ENCODE results near the gene OAF.
A peak's percentile ranks its signal among the peaks of the same experiment; 100 is the strongest.

Gene OAF

GRCh38 chr11:120207512-120207911 lies 3.3 kb upstream of the OAF start:
- no peaks in the 10 kb centered on the region for H3K36me3 Mint-ChIP-seq (ENCODE audit: low read depth)
- no peak overlapping the region for H3K4me3 Mint-ChIP-seq
- H3K27me3 Mint-ChIP-seq, result peaks cover 27% of the 10 kb centered on the region
- H3K4me1 Mint-ChIP-seq (ENCODE audit: low read depth), result peaks cover 14% of the 10 kb centered on the region
- no peaks in the 10 kb centered on the region for H3K9me3 Mint-ChIP-seq
- H3K27ac Mint-ChIP-seq, result no peak overlapping the region

DNA sequence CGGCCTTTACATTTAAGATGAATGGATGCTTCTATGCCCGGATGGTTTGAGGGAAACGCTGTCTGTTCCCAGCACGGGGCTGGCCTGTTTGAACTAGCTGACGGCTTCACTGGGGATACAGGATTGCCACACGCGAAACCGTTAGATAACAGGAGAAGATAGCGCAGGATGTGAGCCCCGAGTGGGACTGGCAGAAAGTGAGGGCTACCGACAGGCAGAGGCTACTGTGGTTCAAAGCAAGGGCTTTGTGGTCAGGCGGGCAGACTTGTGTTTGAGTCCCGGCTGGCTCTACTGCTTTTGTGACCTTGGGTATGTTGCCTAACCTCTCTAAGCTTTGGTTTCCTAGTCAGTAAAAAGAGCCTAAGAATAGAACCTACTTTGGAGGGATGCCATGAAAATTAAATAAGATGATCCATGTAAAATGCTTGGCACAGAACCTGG lies 2.8 kb upstream of the OAF start:
- no peak overlapping the region for H3K27ac Mint-ChIP-seq
- peaks cover 24% of the 10 kb centered on the region for H3K27me3 Mint-ChIP-seq
- no peak overlapping the region for H3K4me3 Mint-ChIP-seq
- H3K4me1 Mint-ChIP-seq (ENCODE audit: low read depth), result peaks cover 14% of the 10 kb centered on the region
- H3K36me3 Mint-ChIP-seq (ENCODE audit: low read depth), result no peaks in the 10 kb centered on the region
- H3K9me3 Mint-ChIP-seq, result no peaks in the 10 kb centered on the region

- Mint-ChIP-seq H3K36me3 (ENCODE audit: low read depth) (no peaks in the 10 kb centered on the region), H3K9me3 (no peaks in the 10 kb centered on the region), H3K4me1 (ENCODE audit: low read depth) (peaks cover 14% of the 10 kb centered on the region), H3K27me3 (peaks cover 22% of the 10 kb centered on the region), H3K4me3 (no peak overlapping the region), H3K27ac (no peak overlapping the region)
Measured at GRCh38 chr11:120208777-120209176, 2.1 kb upstream of the OAF start.

- no peaks in the 10 kb centered on the region for H3K9me3 Mint-ChIP-seq
- peaks cover 14% of the 10 kb centered on the region for H3K4me1 Mint-ChIP-seq (ENCODE audit: low read depth)
- H3K27me3 Mint-ChIP-seq, result peaks cover 22% of the 10 kb centered on the region
- H3K36me3 Mint-ChIP-seq (ENCODE audit: low read depth), result no peaks in the 10 kb centered on the region
- H3K4me3 Mint-ChIP-seq, result peak overlapping the region; percentile 78
- H3K27ac Mint-ChIP-seq, result peak overlapping the region; percentile 62
Measured at GRCh38 chr11:120209746-120210625, 846 bp upstream of the OAF start.

- peaks cover 14% of the 10 kb centered on the region for H3K4me1 Mint-ChIP-seq (ENCODE audit: low read depth)
- peak overlapping the region; percentile 86 for H3K4me3 Mint-ChIP-seq
- H3K36me3 Mint-ChIP-seq (ENCODE audit: low read depth), result no peaks in the 10 kb centered on the region
- no peaks in the 10 kb centered on the region for H3K9me3 Mint-ChIP-seq
- peak overlapping the region; percentile 84 for H3K27ac Mint-ChIP-seq
- H3K27me3 Mint-ChIP-seq, result peaks cover 22% of the 10 kb centered on the region
Measured at GRCh38 chr11:120211522-120212258, 858 bp downstream of the OAF start.

DNA sequence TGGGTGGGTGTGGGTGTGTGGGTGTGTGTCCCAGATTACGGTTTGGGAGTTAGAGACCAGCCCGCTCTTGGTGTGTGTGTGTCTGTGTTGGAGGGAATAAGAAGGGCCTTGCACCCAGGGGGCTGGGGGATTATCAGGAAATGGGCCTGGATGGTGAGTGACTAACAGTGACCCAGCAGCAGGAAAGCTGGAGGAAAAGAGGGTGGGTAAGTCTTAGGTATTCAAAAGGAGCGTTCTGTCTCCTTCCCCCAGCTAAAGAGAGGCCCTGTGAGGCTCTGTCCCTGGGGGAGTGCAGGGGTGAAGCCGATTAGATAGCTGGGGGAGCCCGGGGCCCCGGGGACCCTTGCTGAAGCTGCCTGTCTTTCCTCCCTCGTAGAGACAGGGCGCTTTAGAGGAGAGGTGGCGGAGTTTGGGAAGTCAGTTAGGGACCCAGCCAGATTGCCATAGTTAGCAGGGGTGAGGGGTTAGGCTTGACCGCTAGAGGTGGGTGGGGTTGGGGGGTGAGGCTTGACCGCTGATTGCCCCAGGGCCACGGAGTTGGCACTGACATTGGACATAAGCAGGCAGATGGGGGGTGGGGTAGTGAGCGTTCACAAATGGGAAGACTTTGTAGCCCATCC lies 1.5 kb downstream of the OAF start:
- Mint-ChIP-seq H3K4me1 (ENCODE audit: low read depth) (peaks cover 14% of the 10 kb centered on the region), H3K27me3 (peaks cover 22% of the 10 kb centered on the region), H3K9me3 (no peaks in the 10 kb centered on the region), H3K36me3 (ENCODE audit: low read depth) (no peaks in the 10 kb centered on the region), H3K27ac (no peak overlapping the region), H3K4me3 (peak overlapping the region; percentile 36)

DNA sequence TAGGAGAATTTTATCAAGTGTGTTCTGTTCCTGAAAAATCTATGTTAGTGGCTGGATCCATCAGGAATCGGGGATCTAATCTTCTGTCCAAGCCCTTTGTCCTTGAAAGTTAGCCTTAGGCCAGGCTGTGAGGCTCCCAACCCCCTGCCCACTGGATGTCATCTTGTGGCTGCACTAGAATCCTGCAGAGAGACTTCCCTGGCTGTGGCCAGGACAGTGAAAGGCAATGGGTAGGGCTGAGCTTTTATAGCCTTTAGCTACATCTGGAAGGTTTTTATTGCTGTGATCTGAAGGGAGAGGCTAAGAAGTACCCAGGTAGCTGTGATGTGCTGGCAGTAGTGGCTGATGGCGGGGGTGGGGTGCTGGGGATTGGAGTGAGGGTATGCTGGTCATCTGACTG lies 2.1 kb downstream of the OAF start:
- no peak overlapping the region for H3K4me3 Mint-ChIP-seq
- H3K27ac Mint-ChIP-seq, result no peak overlapping the region
- H3K9me3 Mint-ChIP-seq, result no peaks in the 10 kb centered on the region
- H3K4me1 Mint-ChIP-seq (ENCODE audit: low read depth), result peaks cover 14% of the 10 kb centered on the region
- peaks cover 18% of the 10 kb centered on the region for H3K27me3 Mint-ChIP-seq
- no peaks in the 10 kb centered on the region for H3K36me3 Mint-ChIP-seq (ENCODE audit: low read depth)

GRCh38 chr11:120214581-120214980 lies 3.7 kb downstream of the OAF start:
- Mint-ChIP-seq H3K27me3 (peaks cover 5% of the 10 kb centered on the region), H3K27ac (no peak overlapping the region), H3K36me3 (ENCODE audit: low read depth) (no peaks in the 10 kb centered on the region), H3K4me3 (no peak overlapping the region), H3K4me1 (ENCODE audit: low read depth) (peaks cover 12% of the 10 kb centered on the region), H3K9me3 (no peaks in the 10 kb centered on the region)

- no peak overlapping the region for H3K27ac Mint-ChIP-seq
- H3K9me3 Mint-ChIP-seq, result no peaks in the 10 kb centered on the region
Measured at GRCh38 chr11:120215634-120216033, 4.8 kb downstream of the OAF start.

GRCh38 chr11:120216426-120217102 lies 5.7 kb downstream of the OAF start:
- no peaks in the 10 kb centered on the region for H3K36me3 Mint-ChIP-seq (ENCODE audit: low read depth)
- no peaks in the 10 kb centered on the region for H3K9me3 Mint-ChIP-seq
- H3K27ac Mint-ChIP-seq, result no peak overlapping the region
- no peak overlapping the region for H3K4me3 Mint-ChIP-seq
- peaks cover 9% of the 10 kb centered on the region for H3K4me1 Mint-ChIP-seq (ENCODE audit: low read depth)
- H3K27me3 Mint-ChIP-seq, result peaks cover 5% of the 10 kb centered on the region

More at GRCh38 chr11:120215634-120216033, 4.8 kb downstream of the OAF start:
- Mint-ChIP-seq H3K4me3 (no peak overlapping the region), H3K27me3 (peaks cover 5% of the 10 kb centered on the region), H3K36me3 (ENCODE audit: low read depth) (no peaks in the 10 kb centered on the region), H3K4me1 (ENCODE audit: low read depth) (peaks cover 4% of the 10 kb centered on the region)

- Mint-ChIP-seq H3K4me1 (ENCODE audit: low read depth) (peaks cover 8% of the 10 kb centered on the region), H3K36me3 (ENCODE audit: low read depth) (no peaks in the 10 kb centered on the region), H3K27me3 (no peaks in the 10 kb centered on the region), H3K4me3 (no peak overlapping the region), H3K9me3 (no peaks in the 10 kb centered on the region), H3K27ac (no peak overlapping the region)
Measured at GRCh38 chr11:120217526-120217925, 6.7 kb downstream of the OAF start.

- Mint-ChIP-seq H3K4me1 (ENCODE audit: low read depth) (peaks cover 8% of the 10 kb centered on the region), H3K27me3 (no peaks in the 10 kb centered on the region), H3K9me3 (no peaks in the 10 kb centered on the region), H3K36me3 (ENCODE audit: low read depth) (no peaks in the 10 kb centered on the region), H3K4me3 (no peak overlapping the region), H3K27ac (no peak overlapping the region)
Measured at GRCh38 chr11:120217941-120218694, 7.3 kb downstream of the OAF start.

GRCh38 chr11:120218695-120219033 lies 7.8 kb downstream of the OAF start:
- no peaks in the 10 kb centered on the region for H3K9me3 Mint-ChIP-seq
- no peak overlapping the region for H3K27ac Mint-ChIP-seq
- H3K36me3 Mint-ChIP-seq (ENCODE audit: low read depth), result no peaks in the 10 kb centered on the region
- H3K4me3 Mint-ChIP-seq, result no peak overlapping the region
- no peaks in the 10 kb centered on the region for H3K27me3 Mint-ChIP-seq
- peaks cover 8% of the 10 kb centered on the region for H3K4me1 Mint-ChIP-seq (ENCODE audit: low read depth)

DNA sequence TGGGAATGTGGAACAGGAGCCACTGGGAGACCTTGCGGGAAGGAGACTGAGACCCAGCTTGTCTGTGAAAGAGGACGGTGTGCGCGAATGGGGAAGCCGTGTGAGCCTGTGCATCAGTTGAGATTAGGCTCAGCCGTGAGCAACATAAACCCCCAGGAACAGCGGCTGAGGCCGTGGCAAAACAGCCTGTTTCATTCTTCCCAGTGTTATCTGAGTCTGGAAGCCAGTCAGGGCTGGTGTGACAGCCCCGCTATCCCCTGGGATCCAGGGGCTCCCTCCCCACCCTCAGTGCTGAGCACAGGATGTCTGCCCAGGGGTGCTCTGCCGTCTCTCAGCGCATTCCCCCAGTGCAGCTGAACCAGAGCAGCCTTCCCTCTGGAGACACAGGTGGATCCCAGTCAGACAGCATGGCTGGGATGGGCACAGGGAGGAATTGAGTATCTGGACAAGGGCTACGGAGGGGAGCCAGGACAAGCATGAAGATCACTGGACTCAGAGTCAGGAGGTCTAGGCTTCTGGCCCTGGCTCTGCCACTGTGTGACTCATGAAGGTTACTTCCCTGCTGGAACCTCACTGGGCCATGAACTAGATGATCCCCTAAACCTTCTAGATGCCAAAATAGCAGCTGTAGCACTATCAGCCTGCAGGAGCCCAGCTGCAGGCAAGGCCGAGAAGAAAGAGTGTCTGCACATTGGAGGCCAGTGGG lies 8.6 kb downstream of the OAF start:
- H3K27ac Mint-ChIP-seq, result no peak overlapping the region
- peaks cover 2% of the 10 kb centered on the region for H3K27me3 Mint-ChIP-seq
- no peaks in the 10 kb centered on the region for H3K9me3 Mint-ChIP-seq
- peaks cover 8% of the 10 kb centered on the region for H3K4me1 Mint-ChIP-seq (ENCODE audit: low read depth)
- no peak overlapping the region for H3K4me3 Mint-ChIP-seq
- no peaks in the 10 kb centered on the region for H3K36me3 Mint-ChIP-seq (ENCODE audit: low read depth)
